Measurements from ENCODE around the gene LRRN1. TPM values are rescaled to one million over a fixed set of nuclear protein-coding genes. Genes with fewer than 3 reads are reported as not detected.
"Not testable (repeated sequence)": the region's sequence is repeated elsewhere in the genome, so short reads cannot be mapped to it uniquely, and the experiment has no call there.

The LRRN1 gene
- total RNA-seq, 6 donors from 2014 or later: 1.0 to 4.8 (median 2.1) TPM

DNA sequence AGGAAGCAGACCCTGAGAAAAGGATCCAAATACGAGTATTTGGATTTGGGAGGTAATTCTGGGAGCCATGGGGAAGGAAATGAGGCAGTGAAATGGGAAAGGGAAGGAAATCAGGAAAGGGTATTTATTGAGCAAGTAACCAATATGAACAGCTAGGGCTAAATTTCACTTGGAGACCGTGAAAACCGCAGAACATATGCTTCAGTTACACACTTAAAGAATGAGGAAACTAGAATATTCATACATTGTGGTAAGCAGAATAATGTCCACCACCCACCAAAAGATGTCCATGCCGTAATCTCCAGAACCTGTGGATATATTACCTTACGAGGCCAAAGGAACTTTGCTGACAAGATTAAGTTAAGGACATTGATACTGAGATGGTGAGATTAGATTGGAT, 63.3 kb downstream of the LRRN1 start:
- H3K9me3 ChIP-seq: no peaks in the 10 kb centered on the region
- ATAC-seq (ENCODE audit: low FRiP score in 2 of 2): no peak
- 78 to 86% methylated on average over 5 of the region's 5 CpGs for WGBS, 2 donors
- no peaks in the 10 kb centered on the region for H3K4me1 ChIP-seq
- H3K4me3 ChIP-seq: no peak overlapping the region
- H3K36me3 ChIP-seq: no peaks in the 10 kb centered on the region
- TF ChIP-seq POLR2A (IDR thresholded peaks at IDR 0.05): no peak
- no peak for DNase-seq
- H3K27me3 ChIP-seq: no peaks in the 10 kb centered on the region
- H3K27ac ChIP-seq: no peak overlapping the region

DNA sequence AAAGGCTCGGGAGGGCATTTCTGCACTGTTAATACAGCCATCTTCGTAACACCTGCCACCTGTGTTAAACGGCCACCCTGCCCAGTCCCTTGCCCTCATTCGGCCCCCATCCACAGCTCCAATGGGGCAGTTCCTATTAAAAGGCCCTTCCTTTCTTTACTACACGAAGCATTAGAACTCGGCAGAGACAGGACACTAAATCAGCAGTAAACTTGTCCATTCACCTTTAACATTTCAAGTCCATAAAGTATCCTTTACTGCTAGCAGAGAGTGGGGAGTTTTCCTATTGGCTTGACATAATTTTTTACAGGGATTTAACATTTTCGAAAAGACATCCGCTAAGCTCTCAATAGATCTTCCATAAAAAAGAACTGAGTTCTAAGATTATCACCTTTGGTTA, 76.3 kb downstream of the LRRN1 start:
- H3K27me3 ChIP-seq: no peaks in the 10 kb centered on the region
- H3K27ac ChIP-seq: no peak overlapping the region
- no peaks in the 10 kb centered on the region for H3K9me3 ChIP-seq
- 83 to 90% methylated on average over 6 to 8 of the region's 8 CpGs for WGBS, 2 donors
- DNase-seq (no peak), ATAC-seq (ENCODE audit: low FRiP score in 2 of 2) (no peak)
- TF ChIP-seq EP300 (IDR thresholded peaks at IDR 0.05) (no peak), CTCF (IDR thresholded peaks at IDR 0.05) (no peak), POLR2A (IDR thresholded peaks at IDR 0.05) (no peak), POLR2AphosphoS5 (IDR thresholded peaks at IDR 0.05) (no peak)
- no peak overlapping the region for H3K4me3 ChIP-seq
- H3K4me1 ChIP-seq: no peaks in the 10 kb centered on the region
- H3K36me3 ChIP-seq: no peaks in the 10 kb centered on the region

DNA sequence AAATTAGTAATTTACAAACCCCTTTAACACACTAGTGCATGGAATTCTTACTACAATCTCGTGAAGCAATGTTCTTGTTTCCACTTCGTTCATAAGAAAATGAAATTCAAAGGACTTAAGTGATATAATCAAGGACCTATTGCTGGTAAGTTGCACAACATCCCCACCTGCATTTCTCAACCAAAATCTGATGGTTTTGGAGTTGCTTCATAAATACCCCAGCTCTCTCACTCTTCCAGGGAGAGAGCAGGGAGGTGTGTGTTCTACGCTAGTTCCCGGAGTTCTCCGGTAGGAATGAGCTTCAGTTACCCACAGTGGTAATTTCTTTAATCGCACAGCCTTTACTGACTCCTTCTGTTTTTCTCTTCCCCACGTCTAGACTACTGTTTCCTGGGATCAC, 81.8 kb downstream of the LRRN1 start:
- TF ChIP-seq EP300 (IDR thresholded peaks at IDR 0.05): no peak
- TF ChIP-seq CTCF (IDR thresholded peaks at IDR 0.05): no peak
- Histone ChIP-seq H3K27me3 (no peaks in the 10 kb centered on the region), H3K9me3 (no peaks in the 10 kb centered on the region), H3K36me3 (no peaks in the 10 kb centered on the region), H3K4me1 (no peaks in the 10 kb centered on the region), H3K4me3 (no peak overlapping the region), H3K27ac (no peak overlapping the region)
- DNase-seq (no peak), ATAC-seq (ENCODE audit: low FRiP score in 2 of 2) (no peak)
- WGBS, 2 donors: 71 to 81% methylated on average over 7 of the region's 7 CpGs

DNA sequence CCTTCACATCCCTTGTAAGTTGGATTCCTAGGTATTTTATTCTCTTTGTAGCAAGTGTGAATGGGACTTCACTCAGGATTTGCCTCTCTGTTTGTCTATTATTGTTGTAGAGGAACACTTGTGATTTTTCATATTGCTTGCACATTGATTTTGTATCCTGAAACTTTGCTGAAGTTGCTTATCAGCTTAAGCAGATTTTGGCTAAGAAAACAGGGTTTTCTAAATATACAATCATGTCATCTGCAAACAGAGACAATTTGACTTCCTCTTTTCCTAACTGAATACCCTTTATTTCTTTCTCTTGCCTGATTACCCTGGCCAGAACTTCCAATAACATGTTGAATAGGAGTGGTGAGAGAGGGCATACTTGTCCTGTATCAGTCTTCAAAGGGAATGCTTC, 88.1 kb downstream of the LRRN1 start:
- H3K27me3 ChIP-seq; ATAC-seq (ENCODE audit: low FRiP score in 2 of 2); H3K4me1 ChIP-seq; H3K36me3 ChIP-seq; H3K4me3 ChIP-seq; H3K27ac ChIP-seq; DNase-seq: not testable (repeated sequence)
- H3K9me3 ChIP-seq: peaks cover 0 to 22% (median 0%) of the 10 kb centered on the region in 4 donors

- no peaks in the 10 kb centered on the region for H3K4me1 ChIP-seq
- no peak for DNase-seq
- no peaks in the 10 kb centered on the region for H3K27me3 ChIP-seq
- no peak overlapping the region for H3K27ac ChIP-seq
- H3K36me3 ChIP-seq: no peaks in the 10 kb centered on the region
- ATAC-seq (ENCODE audit: low FRiP score in 2 of 2): no peak
- peaks cover 0 to 9% (median 0%) of the 10 kb centered on the region in 4 donors for H3K9me3 ChIP-seq
- H3K4me3 ChIP-seq: no peak overlapping the region
- TF ChIP-seq CTCF (IDR thresholded peaks at IDR 0.05) (no peak), POLR2A (IDR thresholded peaks at IDR 0.05) (no peak), EP300 (IDR thresholded peaks at IDR 0.05) (no peak), POLR2AphosphoS5 (IDR thresholded peaks at IDR 0.05) (no peak)
- WGBS, 2 donors: 30 to 31% methylated on average over 4 of the region's 4 CpGs
Measured at GRCh38 chr3:3893590-3893989, 94.4 kb downstream of the LRRN1 start.
